ENCODE measurements around the gene DRD3.

Gene DRD3

GRCh38 chr3:114179575-114179974 is 723 bp upstream of the DRD3 start:
- DNase-seq (ENCODE audit: low read depth) = peak; percentile 18

DNA sequence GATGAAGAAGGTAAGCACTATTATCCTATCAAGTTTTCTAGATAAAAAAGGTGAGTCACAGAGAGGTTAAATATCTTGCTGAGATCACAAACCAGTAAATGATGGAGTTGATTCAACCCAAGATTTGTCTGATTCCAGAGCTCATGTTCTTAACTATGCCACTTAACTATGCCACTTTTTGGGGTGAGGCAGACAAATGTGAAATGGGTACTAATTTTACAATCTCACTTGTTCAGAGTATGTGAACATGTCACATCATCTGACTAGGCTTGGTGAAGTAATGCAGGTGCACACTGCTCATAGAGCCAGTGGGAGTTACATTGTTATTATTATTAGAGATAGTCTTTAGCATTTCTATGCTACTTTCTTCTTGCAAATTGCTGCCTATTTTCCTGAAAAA is 2.0 kb downstream of the DRD3 start:
- DNase-seq (ENCODE audit: low read depth) = no peak

DNA sequence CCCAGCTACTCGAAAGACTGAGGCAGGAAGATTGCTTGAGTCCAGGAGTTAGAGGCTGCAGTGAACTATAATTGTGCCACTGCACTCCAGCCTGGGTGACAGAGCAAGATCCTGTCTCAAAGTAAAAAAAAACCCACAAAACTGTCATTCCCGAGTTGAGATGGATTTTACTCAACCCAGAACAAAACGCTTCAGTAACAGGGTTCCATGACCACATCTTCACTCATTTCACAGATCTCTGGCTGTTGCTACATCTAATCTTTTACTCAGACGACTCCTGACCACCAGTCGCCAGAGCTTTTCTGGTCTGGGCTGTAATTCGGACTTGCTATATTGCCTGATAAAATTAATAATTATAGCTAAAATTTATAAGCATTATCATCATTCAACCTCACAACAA is 2.4 kb downstream of the DRD3 start:
- no peak for DNase-seq (ENCODE audit: low read depth)

- no peak for DNase-seq (ENCODE audit: low read depth)
Measured at GRCh38 chr3:114175204-114175987, 3.5 kb downstream of the DRD3 start.

DNA sequence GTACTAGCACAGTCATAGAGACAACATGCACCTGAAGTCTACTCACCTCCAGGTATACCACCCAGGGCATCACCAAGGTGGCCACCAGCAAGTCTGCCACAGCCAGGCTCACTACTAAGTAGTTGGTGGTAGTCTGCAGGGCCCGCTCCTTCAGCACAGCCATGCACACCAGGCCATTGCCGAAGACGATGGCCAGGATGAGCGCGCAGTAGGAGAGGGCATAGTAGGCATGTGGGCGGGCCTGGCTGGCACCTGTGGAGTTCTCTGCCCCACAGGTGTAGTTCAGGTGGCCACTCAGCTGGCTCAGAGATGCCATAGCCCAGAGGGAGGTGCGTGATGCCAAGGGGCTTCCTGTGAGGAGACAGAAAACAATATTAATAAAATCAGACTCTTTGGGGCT is 7.2 kb downstream of the DRD3 start:
- DNase-seq (ENCODE audit: low read depth) = no peak

- DNase-seq (ENCODE audit: low read depth) = no peak
Measured at GRCh38 chr3:114168150-114168549, 10.7 kb downstream of the DRD3 start.

DNA sequence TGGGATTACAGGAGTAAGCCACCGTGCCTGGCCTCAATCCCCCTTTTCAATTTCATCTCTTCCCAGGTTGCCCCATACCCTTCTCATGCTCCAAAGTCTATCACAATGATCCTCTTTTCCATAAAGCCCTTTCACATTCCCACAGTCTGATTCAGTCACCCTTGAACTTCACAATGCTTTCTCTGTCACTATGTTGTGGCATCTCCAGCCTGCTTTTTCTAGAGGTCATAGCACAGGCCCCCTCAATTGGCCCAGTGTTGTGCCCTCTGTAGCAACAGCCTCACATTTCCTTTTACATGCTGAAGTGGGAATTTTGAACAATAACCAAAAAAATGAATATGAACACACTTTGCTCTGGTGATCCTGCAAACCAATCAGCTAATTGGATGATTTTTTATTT is 21.5 kb downstream of the DRD3 start:
- DNase-seq (ENCODE audit: low read depth) = no peak

- DNase-seq (ENCODE audit: low read depth) = no peak
Measured at GRCh38 chr3:114155370-114155821, 23.5 kb downstream of the DRD3 start.

DNA sequence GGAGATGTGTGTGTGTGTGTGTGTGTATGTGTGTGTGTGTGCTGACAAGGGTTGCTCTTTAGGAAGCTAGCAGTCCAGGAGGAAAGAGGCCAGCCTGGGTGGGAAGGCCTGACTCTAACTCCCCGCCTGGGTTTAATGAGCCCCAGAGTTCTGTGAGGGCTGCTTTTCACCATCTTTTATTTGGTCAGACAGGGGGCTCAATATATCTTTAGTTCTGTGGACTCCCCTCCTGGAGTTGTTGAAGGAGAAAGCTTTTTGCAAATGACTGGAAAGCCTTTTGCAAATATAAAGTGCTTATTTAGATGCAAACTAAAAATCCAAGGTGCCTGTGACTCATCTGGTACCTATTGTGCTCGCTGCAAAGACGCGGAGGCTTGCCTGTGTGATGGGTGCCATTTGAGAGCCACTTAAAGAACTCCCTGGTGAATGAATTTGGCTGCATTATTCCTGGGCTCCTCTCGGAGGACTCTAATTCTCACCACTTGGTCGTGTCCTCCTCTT is 24.5 kb downstream of the DRD3 start:
- DNase-seq (ENCODE audit: low read depth) = no peak

DNA sequence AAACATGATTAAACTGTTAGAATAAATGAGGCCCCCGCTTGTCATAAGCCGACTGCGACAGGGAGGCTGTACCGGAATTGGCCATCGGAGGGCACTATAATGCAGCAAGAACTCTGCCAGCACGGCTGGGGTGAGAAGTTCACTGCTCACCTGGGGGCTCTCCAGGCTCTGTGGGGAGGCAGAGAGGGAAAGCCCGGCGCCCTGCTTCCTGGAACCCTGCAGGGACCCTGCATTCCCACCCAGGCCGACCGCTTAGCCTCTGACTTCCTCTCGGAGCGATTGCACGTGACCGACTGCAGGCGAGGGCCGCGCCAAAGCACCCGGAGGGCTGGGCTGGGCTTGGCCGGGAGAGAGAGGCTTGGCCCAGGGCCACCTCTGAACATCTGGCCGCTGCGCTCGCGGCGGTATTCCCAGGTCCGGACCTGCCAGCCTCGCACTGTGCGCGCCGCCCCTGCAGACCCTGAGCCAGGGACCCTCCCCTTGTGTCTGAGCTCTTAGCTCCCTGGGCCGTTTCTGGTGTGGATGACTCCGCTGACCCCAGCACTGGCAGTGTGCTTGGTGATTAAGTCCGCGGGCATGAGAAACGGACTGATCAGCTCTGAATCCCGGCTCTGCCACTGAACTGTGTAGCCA is 26.2 kb downstream of the DRD3 start:
- DNase-seq (ENCODE audit: low read depth) = peak; percentile 62

- DNase-seq (ENCODE audit: low read depth) = no peak
Measured at GRCh38 chr3:114151091-114151490, 27.8 kb downstream of the DRD3 start.

GRCh38 chr3:114147251-114147650 is 31.6 kb downstream of the DRD3 start:
- DNase-seq (ENCODE audit: low read depth) = no peak

GRCh38 chr3:114144909-114145688 is 33.8 kb downstream of the DRD3 start:
- peak; percentile 98 for DNase-seq (ENCODE audit: low read depth)

DNA sequence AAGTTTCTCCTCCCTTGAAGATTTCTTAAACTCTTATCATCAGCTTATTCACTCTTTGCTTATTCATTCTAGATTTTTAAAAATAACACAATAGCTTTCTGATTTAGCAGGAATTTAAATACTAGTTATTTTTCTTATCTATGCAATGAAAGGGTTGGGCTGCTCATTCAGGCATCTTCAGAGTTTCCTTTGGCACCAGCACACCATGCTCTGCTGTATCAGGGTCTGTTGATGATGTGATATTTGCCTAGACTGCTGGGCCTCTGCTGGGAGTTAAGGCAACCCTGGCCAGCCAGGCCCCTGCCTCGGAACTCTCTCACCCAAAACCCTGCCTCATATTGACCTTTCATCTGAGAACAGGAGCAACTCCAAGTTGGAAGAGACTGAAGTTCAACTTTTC is 35.0 kb downstream of the DRD3 start:
- DNase-seq (ENCODE audit: low read depth) = no peak

DNA sequence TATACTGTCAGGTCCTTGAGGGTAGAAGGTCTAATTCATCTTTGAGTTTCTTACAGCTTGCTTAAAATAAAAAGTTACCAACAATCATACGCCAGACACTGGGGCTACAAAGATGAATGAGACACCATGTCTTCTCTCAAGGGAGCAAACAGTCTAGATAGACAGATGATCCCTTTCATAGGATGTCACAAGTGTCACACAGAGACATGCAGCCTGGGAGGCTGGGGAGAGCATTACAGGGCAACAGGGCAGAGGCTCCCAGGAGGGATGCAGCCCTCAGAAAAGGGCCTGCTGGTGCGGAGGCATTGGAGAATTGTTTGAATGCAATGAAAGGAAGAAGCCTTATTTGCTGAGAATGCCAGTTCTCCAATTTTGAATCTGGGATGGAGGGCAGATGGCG is 39.0 kb downstream of the DRD3 start:
- no peak for DNase-seq (ENCODE audit: low read depth)

DNA sequence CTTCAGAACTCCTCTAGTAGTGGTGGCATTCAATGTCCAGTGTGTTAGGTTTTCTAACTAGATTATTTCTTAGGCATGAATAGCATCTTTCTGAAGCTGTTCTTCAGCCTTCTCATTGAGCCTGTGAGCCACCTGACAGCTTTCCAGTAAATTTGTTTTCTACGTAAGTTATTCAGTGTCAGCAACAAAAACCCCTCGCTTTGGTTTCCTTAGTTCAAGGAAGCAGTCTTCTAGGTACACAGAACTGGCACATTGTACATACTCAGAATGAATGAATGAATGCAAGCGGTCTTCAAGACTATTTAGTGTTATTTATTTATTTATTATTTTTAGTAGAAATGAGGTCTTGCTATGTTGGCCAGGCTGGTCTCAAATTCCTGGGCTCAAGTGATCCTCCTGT is 44.9 kb downstream of the DRD3 start:
- DNase-seq (ENCODE audit: low read depth) = no peak

GRCh38 chr3:114132500-114132899 is 46.4 kb downstream of the DRD3 start:
- DNase-seq (ENCODE audit: low read depth) = no peak

- no peak for DNase-seq (ENCODE audit: low read depth)
Measured at GRCh38 chr3:114128826-114129225, 50.0 kb downstream of the DRD3 start.

GRCh38 chr3:114128231-114128630 is 50.6 kb downstream of the DRD3 start:
- DNase-seq (ENCODE audit: low read depth) = no peak

DNA sequence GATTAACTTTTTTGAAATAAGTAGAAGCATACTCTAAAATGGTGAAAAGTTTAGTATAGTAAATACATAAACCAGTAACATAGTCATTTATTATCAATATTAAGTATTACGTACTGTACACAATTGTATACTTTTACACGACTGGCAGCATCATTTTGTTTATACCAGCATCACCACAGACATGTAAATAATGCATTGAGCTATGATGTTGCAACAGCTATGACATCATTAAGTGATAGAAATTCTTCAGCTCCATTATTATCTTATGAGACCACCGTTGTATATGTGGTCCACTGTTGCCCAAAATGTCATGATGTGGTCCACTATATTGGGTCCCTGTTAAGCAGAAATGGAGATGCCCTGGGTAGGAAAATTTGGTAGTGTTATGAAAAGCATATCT is 51.3 kb downstream of the DRD3 start:
- DNase-seq (ENCODE audit: low read depth) = no peak

DNA sequence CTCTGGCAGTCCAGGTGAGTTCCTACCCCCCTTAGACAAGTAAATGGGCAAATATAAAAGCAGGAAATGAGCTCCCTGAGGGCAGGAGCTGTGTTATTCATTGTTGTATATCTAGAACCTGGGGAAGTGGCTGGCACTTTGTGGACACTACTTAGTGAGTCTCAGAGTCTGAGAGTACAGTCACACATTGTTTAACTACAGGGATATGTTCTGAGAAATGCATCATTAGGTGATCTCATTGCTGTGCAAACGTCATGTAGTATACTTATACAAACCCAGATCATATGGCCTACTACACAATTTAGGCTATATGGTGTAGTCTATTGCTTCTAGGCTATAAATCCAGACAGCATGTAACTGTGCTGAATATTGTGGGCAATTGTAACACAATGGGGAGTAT is 52.4 kb downstream of the DRD3 start:
- DNase-seq (ENCODE audit: low read depth) = no peak

- peak; percentile 62 for DNase-seq (ENCODE audit: low read depth)
Measured at GRCh38 chr3:114122027-114122709, 56.7 kb downstream of the DRD3 start.

All from stromal cell of bone marrow (primary cell).